Stimulated activated CD4-positive, alpha-beta T cell treated with anti-CD3 and anti-CD28 coated beads, Interleukin-15, amount 100 ng/mL, for 24 hours (primary cell): ENCODE data around the gene WHAMM.
"Not testable (repeated sequence)": the region's sequence is repeated elsewhere in the genome, so short reads cannot be mapped to it uniquely, and the experiment has no call there.

Experiments
- DNase-seq: peaks from one replicate; pipeline ENCODE4 v3.0.0-alpha.2; 2020

The WHAMM gene

GRCh38 chr15:82843566-82843965 is 34.1 kb downstream of the WHAMM start:
- DNase-seq = no peak

GRCh38 chr15:82845686-82846085 is 36.3 kb downstream of the WHAMM start:
- no peak for DNase-seq

- DNase-seq = no peak
Observed at GRCh38 chr15:82846621-82847020, 37.2 kb downstream of the WHAMM start.

- DNase-seq = no peak
Observed at GRCh38 chr15:82847703-82848102, 38.3 kb downstream of the WHAMM start.

- no peak for DNase-seq
Observed at GRCh38 chr15:82848241-82848993, 39.0 kb downstream of the WHAMM start.

GRCh38 chr15:82849556-82850512 is 40.4 kb downstream of the WHAMM start:
- peak; percentile 69 for DNase-seq

- DNase-seq = no peak
Observed at GRCh38 chr15:82850731-82851130, 41.3 kb downstream of the WHAMM start.

- DNase-seq = no peak
Observed at GRCh38 chr15:82851306-82851850, 42.0 kb downstream of the WHAMM start.

- no peak for DNase-seq
Observed at GRCh38 chr15:82851981-82852511, 42.6 kb downstream of the WHAMM start.

GRCh38 chr15:82852941-82853561 is 43.6 kb downstream of the WHAMM start:
- no peak for DNase-seq

GRCh38 chr15:82854554-82854953 is 45.1 kb downstream of the WHAMM start:
- no peak for DNase-seq

- DNase-seq = no peak
Observed at GRCh38 chr15:82855286-82856100, 46.1 kb downstream of the WHAMM start.

GRCh38 chr15:82856397-82857170 is 47.2 kb downstream of the WHAMM start:
- DNase-seq = no peak

GRCh38 chr15:82858932-82859331 is 49.5 kb downstream of the WHAMM start:
- DNase-seq = no peak

- DNase-seq = no peak
Observed at GRCh38 chr15:82862886-82863285, 53.5 kb downstream of the WHAMM start.

GRCh38 chr15:82864967-82865366 is 55.5 kb downstream of the WHAMM start:
- DNase-seq = no peak

GRCh38 chr15:82865581-82865980 is 56.2 kb downstream of the WHAMM start:
- DNase-seq = not testable (repeated sequence)

GRCh38 chr15:82865981-82866380 is 56.6 kb downstream of the WHAMM start:
- DNase-seq = not testable (repeated sequence)

- DNase-seq = no peak
Observed at GRCh38 chr15:82870727-82871320, 61.4 kb downstream of the WHAMM start.

GRCh38 chr15:82871358-82871757 is 61.9 kb downstream of the WHAMM start:
- no peak for DNase-seq
